Astrocyte of the hippocampus (primary cell): ENCODE measurements around the gene S100P.
"Not testable (repeated sequence)": the region's sequence is repeated elsewhere in the genome, so short reads cannot be mapped to it uniquely, and the experiment has no call there.

ENCODE experiments used
- DNase-seq: peaks from one replicate; pipeline ENCODE4 v3.0.0; 2011; ENCODE audit warnings: low read depth, low spot score

The S100P gene

DNA sequence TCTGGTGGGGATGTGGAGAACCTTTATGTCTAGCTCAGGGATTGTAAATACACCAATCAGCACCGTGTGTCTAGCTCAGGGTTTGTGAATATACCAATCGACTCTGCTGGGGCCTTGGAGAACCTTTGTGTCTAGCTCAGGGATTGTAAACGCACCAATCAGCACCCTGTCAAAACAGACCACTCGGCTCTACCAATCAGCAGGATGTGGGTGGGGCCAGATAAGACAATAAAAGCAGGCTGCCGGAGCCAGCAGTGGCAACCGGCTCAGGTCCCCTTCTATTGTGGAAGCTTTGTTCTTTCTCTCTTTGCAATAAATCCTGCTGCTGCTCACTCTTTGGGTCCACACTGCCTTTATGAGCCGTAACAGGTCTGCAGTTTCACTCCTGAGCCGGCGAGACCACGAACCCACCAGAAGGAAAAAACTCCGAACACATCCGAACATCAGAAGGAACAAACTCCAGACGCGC lies 20.5 kb upstream of the S100P start:
- DNase-seq: not testable (repeated sequence)

DNA sequence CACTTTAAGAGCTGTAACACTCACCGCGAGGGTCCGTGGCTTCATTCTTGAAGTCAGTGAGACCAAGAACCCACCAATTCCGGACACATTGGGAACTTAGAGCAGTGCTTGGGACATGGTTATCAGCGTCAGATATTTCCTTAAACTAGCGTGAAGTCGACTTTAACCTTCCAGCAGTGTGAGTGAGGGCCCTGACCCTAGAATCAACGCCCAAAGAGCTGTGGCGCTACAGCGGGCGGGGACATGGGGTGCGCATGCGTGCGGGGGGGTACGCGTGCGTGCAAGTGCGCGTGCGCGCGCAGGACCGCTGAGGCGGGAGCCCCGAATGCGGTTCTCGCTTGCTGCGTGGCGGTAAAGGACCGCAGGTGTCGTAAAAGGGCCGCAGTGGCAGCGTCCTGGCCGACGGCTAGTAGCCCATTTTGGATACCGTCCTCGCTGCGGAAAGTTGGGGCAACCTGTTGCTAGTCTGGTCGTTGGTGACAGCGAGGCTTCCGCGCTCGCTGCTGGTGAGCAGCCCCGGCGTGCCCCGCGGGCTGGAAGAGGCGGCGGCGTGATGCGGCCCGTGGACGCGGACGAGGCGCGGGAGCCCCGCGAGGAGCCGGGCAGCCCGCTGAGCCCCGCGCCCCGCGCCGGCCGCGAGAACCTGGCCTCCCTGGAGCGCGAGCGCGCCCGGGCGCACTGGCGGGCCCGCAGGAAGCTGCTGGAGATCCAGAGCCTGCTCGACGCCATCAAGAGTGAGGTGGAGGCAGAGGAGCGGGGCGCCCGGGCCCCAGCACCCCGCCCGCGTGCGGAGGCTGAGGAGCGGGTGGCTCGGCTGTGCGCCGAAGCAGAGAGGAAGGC lies 19.8 kb upstream of the S100P start:
- peak; percentile 97 for DNase-seq

DNA sequence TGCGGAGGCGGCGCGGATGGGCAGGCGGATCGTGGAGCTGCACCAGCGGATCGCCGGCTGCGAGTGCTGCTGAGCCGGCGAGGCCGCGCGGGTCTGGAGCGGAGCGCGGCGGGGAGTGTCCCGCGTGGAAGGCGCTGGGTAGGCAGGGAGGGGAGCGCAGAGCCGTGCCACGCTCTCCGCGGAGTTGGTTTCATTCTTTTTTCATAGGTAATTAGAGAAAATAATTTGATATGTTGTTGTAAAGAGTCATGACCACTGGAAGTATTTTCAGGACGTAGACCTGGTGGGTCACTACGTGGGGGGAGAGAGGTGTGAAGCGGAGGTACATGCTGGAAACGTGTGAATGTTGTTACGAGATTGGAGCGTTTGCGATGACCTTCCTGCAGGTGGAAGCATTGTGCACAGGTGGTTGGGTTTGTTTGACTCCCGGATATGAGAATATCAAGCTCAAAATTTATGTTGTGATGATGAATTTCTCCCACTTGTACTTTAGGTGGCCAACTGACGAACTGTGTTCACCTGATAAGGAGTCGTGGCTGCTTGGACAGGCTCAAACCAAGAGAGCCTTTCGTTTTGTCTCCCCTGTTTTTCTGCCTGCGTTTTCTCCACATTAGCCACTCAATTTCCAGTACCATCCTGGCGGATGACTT lies 19.1 kb upstream of the S100P start:
- DNase-seq: peak; percentile 53

DNA sequence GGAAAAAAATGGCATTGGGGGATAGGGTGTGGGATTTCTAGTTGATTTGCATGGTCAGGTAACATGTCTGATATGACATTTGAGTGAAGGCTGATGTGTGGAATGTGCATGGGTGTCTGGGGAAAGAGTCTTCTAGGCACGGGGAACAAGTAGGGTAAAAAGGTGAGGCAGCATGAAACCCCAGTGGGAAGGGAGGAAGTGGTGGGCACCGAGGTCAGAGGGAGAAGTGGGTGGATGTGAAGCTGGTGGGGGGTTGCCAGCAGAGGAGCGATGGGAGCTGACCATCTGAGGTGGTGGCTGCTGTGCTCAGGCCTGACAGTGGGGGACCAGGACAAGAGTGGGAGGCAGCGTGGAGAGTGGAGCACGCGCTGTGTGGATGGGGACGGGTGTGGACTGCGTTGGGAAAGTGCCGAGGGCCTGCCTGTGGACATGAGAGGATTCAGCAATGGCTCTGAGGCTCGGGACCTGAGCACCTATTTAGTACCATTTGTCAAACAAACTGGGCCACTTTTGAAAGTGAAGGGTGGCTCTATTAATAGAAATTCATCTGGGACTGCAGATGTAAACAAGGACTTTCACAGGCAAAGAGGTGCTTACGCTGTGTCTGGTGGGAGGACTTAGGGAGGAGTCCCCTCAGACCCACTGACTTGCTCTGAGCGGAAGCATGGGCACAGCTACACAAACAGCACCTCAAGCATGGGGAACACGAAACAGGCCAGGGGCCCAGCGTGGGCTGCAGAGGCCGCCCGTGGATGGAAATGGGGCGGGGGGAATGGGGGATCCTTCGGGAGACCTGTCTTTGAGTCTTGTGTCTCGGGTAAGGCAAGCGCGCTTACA lies 16.7 kb upstream of the S100P start:
- DNase-seq: no peak

DNA sequence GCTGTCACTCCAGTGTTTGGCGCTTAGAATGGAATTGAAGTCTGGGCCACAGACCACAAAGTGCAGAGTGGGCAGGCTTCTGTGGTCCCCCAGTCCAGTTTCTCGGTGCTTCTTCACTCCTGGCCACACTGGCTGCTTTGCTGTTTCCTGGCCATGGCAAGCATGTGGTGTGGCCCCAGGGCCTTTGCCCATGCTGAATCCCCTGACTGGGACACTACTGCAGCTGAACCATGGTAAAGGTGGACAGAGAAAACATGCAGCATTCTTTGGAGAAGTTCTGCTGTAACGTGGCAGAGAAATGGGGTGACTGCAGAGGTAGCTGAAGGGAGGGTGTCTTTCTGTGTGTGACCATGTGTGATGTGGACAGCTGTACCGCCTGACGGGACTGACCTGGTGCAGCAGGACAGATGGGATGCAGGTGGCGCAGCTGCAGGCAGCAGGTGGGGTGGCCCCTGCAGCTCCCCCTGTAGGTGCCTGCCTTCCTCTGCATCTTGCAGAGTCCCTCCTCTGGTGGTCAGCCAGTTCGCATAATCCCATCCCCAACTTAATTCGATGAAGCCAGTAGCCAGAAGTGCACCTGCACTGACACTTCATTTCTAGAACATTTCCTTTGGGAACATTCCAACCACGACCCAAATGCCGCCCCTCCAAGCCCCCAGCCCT lies 13.2 kb upstream of the S100P start:
- no peak for DNase-seq

DNA sequence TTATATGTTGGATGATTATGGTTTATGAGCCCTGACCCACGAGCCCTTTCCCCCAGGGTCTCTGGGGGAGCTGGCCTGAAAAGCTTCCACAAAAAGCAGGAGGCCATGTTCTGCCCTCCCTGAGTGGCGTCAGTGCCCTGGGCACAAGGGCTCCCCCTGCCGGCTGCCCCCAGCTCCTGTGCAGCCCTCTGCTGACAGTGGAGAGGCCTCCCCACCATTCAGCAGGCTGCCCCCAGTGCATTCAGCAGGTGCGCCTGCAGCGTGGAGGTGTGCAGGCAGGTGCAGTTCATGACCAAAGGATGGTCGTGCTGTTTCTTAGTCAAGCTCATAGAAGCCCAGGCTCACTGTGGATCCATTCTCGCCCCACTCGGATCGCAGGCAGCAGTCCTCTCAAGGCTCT lies 12.5 kb upstream of the S100P start:
- no peak for DNase-seq

DNA sequence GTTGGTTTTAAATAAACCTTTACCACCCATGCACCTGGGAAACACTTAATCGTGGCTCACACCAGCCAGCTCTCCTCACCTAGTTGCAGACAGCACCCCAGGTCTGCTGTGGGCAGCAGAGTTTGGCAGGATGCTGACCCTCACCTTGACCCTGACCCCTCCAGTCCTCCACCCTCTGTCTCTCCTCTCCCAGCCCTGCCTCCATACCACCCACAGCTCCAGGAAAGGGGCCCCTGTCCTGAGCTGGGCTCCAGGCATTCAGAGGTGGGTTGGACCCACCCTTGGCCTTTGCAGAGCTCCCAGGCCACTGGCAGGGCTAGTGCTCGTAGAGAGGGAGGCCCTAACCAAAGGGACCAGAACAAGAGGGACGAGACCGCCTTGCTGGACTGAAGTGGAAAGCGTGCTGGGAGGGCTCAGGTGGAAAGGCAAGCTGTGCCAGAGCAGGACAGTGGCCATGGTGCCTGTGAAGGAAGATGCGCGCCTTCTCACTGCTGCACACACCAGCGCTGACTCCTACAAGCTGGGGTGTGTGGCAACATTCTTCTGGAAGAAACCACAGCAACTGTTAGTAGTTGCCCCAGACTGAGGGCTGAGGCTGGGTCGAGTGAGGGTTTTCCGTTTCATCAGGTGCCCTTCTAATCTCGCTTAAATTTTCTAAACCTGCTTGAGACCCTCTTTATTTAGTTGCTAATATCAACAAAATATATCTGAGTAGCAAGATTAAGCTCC lies 10.7 kb upstream of the S100P start:
- DNase-seq: no peak

DNA sequence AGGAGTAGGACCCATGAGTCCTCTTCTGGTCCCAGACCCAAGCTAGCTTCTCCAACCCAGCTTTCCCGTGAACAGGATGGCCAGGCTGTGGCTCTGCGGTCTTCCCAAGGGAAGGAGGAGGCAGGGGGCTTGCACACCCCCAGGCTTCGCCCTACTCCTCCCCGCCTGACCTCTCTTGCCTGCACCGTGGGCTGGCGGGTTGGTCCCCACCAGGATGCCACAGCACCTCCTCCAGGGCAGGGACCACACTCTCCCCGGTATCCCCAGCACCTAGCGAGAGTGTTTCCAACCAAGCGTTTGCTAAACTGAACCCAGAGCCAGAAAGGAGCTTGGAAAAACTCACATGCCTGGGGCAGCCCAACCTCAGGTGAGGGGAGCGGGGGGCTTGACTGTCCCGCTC lies 9.0 kb upstream of the S100P start:
- DNase-seq: no peak

DNA sequence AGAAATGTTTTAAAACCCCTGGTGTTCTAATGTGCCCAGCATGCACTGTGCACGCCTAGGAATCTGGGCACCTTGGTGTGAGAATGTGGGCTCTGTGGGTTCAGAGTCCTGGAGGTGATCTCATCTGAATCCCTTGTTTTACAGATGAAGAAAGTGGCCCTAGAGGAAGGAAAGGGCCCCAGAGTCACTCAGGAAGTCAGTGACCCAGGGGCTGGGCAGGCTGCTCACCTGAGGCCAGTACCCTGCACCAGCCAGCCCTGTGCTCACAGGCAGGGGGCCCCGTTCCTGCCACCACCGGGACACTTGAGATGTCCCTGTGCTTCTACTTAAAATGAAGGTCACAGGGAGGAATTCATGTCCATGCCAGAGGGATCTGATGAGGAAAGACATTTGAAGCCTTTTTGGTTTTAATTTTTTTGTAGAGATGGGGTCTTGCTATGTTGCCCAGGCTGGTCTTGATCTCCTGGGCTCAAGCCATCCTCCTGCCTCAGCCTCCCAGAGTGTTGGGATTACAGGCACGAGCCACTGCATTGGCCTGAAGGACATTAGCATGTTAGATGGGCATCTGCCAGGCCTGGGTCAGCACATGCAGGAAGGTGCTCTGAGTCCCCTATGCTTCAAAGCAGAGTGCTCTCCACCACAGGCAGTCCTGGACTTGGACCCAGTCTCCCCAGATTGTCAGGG lies 7.4 kb upstream of the S100P start:
- no peak for DNase-seq

DNA sequence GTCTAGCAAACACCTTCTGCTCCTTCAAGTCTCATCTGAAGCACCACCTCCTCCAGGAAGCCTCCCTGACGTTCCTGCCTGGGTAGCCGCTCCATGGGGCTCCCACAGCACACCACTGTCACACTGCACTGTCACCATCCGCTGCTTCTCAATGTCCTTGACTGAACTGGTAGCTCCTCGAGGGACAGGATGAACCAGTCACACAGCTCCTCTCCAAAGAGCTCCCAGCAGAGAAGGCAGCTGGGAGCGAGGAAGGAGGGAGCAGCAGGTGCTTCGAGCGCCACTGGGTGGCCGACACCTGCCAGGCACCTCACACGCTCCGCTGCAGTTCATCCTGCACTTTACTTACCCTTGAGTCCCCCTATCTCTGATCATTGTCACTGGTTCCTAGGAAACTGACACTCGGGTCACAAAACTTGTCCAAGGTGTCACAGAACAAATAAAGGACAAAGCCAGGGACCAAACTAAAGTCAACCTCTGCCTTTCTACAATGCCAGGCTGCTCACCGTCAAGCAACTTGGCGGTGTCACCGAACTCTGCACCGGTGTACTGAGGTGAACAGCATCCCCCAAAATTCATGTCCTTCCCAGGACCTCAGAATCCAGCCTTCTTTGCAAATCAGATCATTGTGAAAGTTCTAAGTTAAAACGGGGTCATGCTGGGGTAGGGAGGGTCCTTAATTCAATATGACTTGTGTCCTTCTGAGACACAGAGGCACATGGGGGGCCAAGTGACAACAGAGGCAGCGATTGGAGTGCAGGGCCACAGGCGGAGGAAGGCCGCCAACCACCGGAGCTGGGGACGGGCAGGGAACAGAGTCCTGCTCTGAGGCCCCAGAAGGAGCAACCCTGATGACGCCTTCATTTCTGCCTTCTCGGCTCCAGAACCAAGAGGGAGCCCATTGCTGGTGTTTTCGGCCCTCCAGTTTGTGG lies 5.5 kb upstream of the S100P start:
- no peak for DNase-seq

DNA sequence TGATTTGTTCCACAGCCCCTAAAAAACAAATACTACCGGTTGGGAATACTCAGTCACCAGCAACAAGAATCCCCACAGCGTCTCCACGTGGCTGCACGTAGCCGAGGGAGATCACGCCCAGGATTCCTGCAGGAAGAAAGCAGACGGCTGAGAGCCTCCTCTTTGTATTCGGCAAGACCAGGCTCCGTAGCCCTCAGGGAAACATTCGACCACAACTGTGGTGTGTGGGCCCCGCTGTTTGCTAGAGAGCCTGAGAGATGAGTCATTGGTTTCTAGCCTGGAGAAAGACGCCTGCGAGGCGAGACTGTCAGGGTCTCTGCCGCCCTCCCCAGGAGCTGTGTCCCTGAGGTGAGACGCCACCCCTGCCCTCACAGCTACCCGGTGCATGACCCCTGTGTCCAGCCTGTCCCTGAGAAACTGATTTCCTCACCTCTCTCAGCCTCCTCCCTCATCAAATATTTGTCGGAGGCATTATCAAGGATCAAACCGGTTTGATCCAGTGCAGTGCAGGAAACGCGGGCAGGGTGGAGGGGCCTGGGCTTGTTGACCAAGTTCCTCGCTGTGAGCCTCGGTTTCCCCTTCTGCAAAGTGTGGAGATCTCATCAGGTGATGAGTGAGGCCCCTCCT lies 4.7 kb upstream of the S100P start:
- DNase-seq: peak; percentile 97

DNA sequence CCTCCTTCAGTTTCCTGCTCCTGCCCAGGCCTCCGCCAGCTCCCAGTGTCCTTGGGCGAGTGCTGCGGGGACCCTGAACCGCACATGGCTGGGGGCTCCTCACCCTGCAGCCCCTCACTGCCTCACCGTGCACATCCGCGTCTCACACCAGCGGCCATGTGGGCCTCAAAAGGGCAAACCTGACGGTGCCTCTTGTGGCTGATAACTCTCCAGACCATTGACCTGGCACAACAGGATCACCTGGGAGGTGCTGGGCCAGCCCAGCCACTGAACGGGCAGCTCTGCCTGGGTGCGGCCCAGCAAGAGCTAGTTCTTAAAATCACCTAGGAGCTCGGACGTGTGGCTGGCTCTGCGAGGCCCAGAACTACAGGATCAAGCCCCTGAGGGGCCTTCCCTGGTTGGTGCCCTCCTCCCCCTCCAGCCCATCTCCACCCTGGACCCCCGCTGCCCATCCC lies 4.1 kb upstream of the S100P start:
- DNase-seq: no peak

DNA sequence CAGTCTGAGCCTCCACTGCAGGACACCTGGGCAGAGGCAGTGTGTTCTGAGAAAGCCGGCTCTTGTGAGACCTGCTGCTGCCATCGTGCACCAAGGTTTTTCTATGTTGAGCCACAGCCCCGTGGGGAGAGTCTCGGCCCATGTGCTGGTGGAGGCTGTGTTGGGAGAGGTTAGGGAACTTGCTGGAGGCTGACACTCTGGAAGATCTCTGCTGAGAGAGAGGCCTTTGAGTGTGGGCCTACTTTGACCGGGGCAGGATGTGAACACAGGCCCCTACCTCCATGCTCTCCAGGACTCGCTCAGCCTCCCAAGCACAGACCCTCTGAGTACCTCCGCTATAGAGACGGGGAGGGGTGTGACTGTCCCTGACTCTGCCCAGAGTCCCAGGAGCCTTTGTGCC lies 1.3 kb upstream of the S100P start:
- no peak for DNase-seq

DNA sequence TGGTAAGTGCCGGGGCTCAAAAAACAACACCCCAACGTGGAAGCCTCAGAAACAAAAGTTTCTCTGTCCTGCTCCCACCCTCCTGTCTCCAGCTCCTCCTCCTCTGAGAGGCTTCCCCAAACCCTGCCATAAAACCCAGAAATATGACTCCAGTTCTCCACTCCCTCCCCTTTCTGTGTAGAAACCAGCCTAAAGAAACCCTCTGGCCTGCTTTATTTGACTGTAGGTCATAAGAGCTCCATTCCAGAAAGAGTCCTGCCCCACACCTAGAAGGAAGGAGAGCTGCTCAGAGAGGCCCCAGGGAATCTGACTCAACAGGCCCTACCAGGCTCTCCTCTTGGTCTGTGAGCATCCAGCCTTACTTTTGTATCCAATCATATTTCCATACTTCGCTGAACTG lies 872 bp upstream of the S100P start:
- DNase-seq: no peak

DNA sequence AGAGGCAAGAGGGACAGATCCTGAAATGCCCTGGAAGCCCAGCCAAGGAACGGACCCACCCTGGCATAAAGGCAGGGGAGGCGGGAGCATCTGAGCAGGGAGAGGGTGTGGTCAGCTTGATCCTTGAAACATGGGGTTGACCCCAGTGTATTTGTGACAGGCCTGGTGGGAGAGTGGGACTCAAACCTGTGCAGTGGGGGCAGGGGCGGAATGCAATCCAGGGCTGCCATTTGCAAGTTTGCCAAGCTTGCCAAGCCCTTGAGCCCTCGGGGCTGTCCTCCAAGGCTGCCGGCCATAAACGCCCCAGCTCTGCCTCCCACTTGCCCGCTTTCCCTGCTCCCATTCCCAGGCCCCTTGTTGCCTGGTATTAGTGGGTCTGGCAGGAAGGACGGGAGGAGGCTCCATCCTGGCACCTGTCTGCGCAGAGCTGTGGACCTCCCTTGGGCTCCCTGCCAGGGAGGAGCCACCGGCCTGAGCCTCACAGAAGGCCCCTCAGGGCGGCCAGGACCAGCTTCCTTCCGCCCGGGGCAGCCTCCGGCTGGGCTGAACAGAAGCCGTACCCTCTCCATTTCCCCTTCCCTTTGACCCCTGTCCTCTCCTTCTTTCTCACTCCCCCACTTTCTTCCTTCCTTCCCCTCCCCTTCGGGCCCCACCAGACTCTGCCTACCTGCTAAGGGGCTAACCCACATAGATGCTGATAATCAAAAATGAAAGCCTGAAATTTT lies 661 bp downstream of the S100P start:
- DNase-seq: no peak

DNA sequence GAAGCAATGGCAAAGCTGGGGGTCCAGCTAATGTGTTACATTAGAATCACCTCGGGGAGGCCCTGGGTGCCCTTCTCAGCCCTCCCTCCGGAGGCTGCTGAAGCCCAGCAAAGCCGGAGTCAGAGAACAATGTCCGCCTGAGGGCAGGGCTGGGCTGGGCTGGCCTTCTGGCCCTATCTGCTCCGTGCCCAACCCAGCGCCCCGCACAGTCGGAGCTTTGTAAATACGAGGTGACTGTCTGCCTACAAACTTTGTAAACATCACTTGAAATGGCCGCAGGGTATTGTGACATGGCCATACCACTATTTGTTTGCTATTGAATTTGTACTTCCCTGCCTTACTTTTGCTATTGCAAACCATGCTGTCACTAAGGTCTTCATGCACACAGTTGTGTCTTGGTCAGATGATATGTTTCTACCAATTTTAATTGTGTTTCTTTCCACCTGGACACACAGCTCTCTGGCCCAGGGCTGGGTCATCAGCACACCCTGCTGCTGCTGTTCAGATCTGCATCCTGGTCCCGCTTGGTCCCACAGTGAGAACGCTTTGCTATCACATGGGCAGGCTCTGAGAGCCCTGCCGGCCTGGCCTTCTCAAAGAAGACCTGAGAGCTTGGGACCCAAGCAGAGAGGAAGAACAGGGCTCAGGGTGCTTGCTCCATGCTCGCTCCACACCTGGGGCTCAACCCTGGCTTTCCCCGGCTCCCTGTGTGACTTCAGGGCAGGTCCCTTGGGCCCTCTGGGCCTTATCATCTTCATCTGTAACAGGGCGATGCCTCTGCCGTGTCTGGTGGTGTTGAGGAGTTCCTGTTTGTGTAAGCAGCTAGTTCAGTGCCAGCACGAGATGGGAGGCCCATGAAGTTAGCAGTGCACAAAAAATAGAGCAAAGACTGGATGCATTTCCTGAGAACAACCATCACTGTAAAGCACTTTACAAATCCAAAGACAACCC lies 2.3 kb downstream of the S100P start:
- DNase-seq: no peak

DNA sequence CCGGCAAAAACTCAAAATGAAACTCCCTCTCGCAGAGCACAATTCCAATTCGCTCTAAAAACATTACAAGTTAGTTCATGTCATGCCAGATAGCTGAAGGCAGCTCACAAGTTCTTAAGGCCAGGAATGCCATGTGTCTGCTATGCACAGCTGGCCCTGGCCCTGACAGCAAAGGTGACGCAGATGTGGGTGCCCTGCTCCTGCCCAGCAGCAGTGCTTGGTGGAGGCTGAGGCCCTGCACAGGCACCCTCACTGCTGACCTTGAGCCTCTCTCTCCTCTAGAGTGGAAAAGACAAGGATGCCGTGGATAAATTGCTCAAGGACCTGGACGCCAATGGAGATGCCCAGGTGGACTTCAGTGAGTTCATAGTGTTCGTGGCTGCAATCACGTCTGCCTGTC lies 2.9 kb downstream of the S100P start:
- no peak for DNase-seq
